Amniotic stem cell (primary cell): ENCODE results near the gene TBC1D25.

ENCODE experiments used
- DNase-seq: peaks from one replicate; lab custom pipeline; 2025; lab: John Stamatoyannopoulos, UW

The TBC1D25 gene

GRCh38 chrX:48539345-48540027 is at the start of gene TBC1D25:
TSS of gene TBC1D25 (plus strand) at chrX:48539714. CDS start at chrX:48539798, 84 bp downstream.
- DNase-seq, result peak; percentile 75

- DNase-seq, result no peak
Observed at GRCh38 chrX:48489892-48490291, 49.6 kb upstream of the TBC1D25 start.

- no peak for DNase-seq
Observed at GRCh38 chrX:48490661-48491060, 48.9 kb upstream of the TBC1D25 start.

- no peak for DNase-seq
Observed at GRCh38 chrX:48491809-48492208, 47.7 kb upstream of the TBC1D25 start.

- no peak for DNase-seq
Observed at GRCh38 chrX:48492293-48492910, 47.1 kb upstream of the TBC1D25 start.

- no peak for DNase-seq
Observed at GRCh38 chrX:48493890-48494364, 45.6 kb upstream of the TBC1D25 start.

GRCh38 chrX:48496660-48497059 is 42.9 kb upstream of the TBC1D25 start:
- no peak for DNase-seq

- no peak for DNase-seq
Observed at GRCh38 chrX:48497871-48498270, 41.6 kb upstream of the TBC1D25 start.

- DNase-seq, result peak; percentile 8
Observed at GRCh38 chrX:48498374-48498809, 41.1 kb upstream of the TBC1D25 start.

- DNase-seq, result no peak
Observed at GRCh38 chrX:48504261-48504660, 35.3 kb upstream of the TBC1D25 start.

- DNase-seq, result no peak
Observed at GRCh38 chrX:48505481-48505880, 34.0 kb upstream of the TBC1D25 start.

GRCh38 chrX:48507246-48507645 is 32.3 kb upstream of the TBC1D25 start:
- DNase-seq, result no peak

GRCh38 chrX:48508400-48509244 is 30.9 kb upstream of the TBC1D25 start, which contains the start of gene PORCN:
TSS of gene PORCN (plus strand) at chrX:48508992. CDS start at chrX:48509821, 829 bp downstream.
- peak; percentile 2 for DNase-seq

GRCh38 chrX:48509245-48509590 is 30.3 kb upstream of the TBC1D25 start:
- DNase-seq, result no peak

GRCh38 chrX:48509619-48510018 is 29.9 kb upstream of the TBC1D25 start:
- DNase-seq, result no peak

GRCh38 chrX:48511560-48511959 is 28.0 kb upstream of the TBC1D25 start:
- no peak for DNase-seq

GRCh38 chrX:48512371-48512935 is 27.1 kb upstream of the TBC1D25 start:
- no peak for DNase-seq

- no peak for DNase-seq
Observed at GRCh38 chrX:48513670-48514069, 25.8 kb upstream of the TBC1D25 start.

GRCh38 chrX:48514126-48514806 is 25.2 kb upstream of the TBC1D25 start:
- DNase-seq, result no peak

- DNase-seq, result no peak
Observed at GRCh38 chrX:48514868-48515460, 24.6 kb upstream of the TBC1D25 start.

GRCh38 chrX:48515842-48516241 is 23.7 kb upstream of the TBC1D25 start:
- no peak for DNase-seq
